Large intestine (tissue), 3 donors: ENCODE data around the gene RABIF. TPM values are rescaled to one million over a fixed set of nuclear protein-coding genes. Genes with fewer than 3 reads are reported as not detected.

Experiments used
- DNase-seq, 2 donors: peaks; one replicate each; pipeline versions ENCODE4 v3.0.0 to v3.0.0-alpha.2; 2013
- H3K27ac ChIP-seq: one replicate; pipeline ENCODE4 v1.5.1; 2013; ENCODE audit warnings: low read length
- H3K27me3 ChIP-seq: 2 replicates; pipeline ENCODE4 v1.6.1; 2013; ENCODE audit warnings: low read length; ENCODE audit not compliant: control insufficient read depth, insufficient read depth
- H3K36me3 ChIP-seq: 2 replicates; pipeline ENCODE4 v1.6.1; 2013; ENCODE audit warnings: low read length; ENCODE audit not compliant: control insufficient read depth, insufficient read depth
- H3K4me1 ChIP-seq: one replicate; pipeline ENCODE4 v1.6.1; 2013; ENCODE audit warnings: low read length; ENCODE audit not compliant: control insufficient read depth, insufficient read depth
- H3K4me3 ChIP-seq: one replicate; pipeline ENCODE4 v1.5.1; 2013; ENCODE audit warnings: low read length
- H3K9me3 ChIP-seq: one replicate; pipeline ENCODE4 v1.6.1; 2013; ENCODE audit warnings: mild to moderate bottlenecking, low read depth, low read length, moderate library complexity; ENCODE audit not compliant: control insufficient read depth
- WGBS: methylation state at CpG from one replicate; pipeline ENCODE4 v1.1.5; 2013; ENCODE audit warnings: low lambda C conversion rate; ENCODE audit not compliant: insufficient coverage; 5-methylcytosine and 5-hydroxymethylcytosine counted together
- polyA plus RNA-seq: library from polyadenylated mRNA; unstranded; fragments of 120-200 nt; gene quantifications from one replicate; pipeline ENCODE4 v1.2.1, GENCODE V29; 2013

The RABIF gene
- polyA plus RNA-seq, 1 donor, result 11.1 TPM

DNA sequence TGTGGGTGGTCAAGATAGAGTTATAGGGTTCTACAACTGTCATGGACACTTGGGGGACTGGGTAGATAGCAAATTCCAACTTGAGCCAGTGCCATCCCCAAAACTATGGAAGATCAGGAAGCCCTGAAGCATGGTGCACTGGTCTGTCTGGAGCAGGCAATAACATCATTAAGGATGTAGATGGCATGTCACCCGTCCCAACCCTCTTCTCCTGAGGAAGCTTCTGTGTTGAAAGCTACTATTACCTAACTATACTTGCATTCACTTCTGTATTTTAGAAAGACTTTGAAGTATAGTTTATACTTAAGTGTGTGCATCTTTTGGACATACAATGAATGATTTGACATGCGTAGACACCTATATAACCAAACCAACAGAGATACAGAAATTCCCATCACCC lies 32.9 kb downstream of the RABIF start:
- no CpG with 5 or more reads among the region's 2 CpGs for WGBS
- H3K9me3 ChIP-seq, result no peaks in the 10 kb centered on the region
- no peak for DNase-seq
- H3K4me1 ChIP-seq, result peaks cover 37% of the 10 kb centered on the region
- peaks cover 9% of the 10 kb centered on the region for H3K36me3 ChIP-seq
- no peaks in the 10 kb centered on the region for H3K27me3 ChIP-seq
- no peak overlapping the region for H3K4me3 ChIP-seq
- no peak overlapping the region for H3K27ac ChIP-seq

DNA sequence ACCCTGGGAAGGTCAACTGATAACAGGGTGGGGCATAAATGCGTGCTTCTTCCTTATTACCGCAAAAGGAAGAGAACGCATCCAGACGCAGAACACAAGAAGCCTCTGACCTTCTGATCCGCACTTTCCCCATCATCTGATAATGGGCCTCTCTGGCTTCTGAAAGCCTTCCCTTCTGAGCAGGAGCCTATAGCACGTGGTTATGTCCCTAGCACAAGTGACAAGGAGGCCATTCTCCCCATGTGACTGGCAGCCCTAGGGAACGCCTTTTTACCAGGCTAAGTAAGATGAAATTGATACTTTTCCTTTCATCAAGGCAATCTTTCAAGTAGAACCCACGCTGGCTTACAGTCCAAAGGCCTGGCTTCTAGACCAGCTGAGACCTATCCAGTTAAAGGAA lies 34.2 kb downstream of the RABIF start:
- Histone ChIP-seq H3K27ac (no peak overlapping the region), H3K36me3 (peaks cover 9% of the 10 kb centered on the region), H3K4me1 (peaks cover 33% of the 10 kb centered on the region), H3K27me3 (no peaks in the 10 kb centered on the region), H3K9me3 (no peaks in the 10 kb centered on the region), H3K4me3 (no peak overlapping the region)
- whole genome bisulfite sequencing, result 80% methylated on average over 1 of the region's 8 CpGs
- DNase-seq, result peak in 1 of 2 donors; percentile 17

DNA sequence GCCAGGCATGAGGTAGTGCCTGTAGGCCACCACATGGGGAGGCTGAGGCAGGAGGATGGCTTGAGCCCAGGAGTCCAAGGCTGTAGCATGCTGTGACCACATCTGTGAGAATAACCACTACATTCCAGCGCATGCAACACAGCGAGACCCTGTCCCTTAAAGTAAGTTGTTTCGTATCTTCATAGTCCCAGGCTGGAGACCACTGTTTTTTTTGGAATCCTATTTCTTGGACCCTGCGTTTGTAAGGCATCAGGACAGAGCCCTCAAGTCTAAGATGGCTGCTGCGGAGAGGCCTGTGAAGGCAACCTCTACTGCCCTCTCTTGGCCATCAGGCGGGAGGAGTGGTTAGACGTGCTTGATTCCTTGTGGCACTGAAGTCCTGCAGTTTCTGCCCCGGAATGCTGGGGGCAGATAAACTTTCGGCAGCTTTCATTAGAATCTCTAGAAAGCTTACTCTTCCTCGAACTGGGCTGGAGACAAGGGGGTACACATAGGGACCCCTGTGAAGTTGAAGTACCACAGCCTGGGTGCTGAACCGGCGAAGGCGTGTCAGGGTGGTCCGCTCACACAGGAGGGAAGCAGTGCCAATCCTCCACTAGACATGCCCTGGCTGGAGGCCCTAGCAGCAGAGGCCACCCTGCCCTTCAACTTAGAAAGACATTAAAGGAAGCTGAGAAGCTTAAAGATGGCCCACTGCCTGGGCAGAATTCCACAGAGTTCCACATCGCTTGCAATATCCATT lies 36.6 kb downstream of the RABIF start:
- Histone ChIP-seq H3K27me3 (no peaks in the 10 kb centered on the region), H3K4me3 (no peak overlapping the region), H3K9me3 (no peaks in the 10 kb centered on the region), H3K4me1 (peaks cover 8% of the 10 kb centered on the region), H3K27ac (no peak overlapping the region), H3K36me3 (peaks cover 11% of the 10 kb centered on the region)
- WGBS, result 90% methylated on average over 2 of the region's 15 CpGs
- no peak for DNase-seq

- WGBS, result no CpG with 5 or more reads among the region's 7 CpGs
- Histone ChIP-seq H3K4me3 (no peak overlapping the region), H3K36me3 (peaks cover 8% of the 10 kb centered on the region), H3K4me1 (no peaks in the 10 kb centered on the region), H3K9me3 (no peaks in the 10 kb centered on the region), H3K27ac (no peak overlapping the region), H3K27me3 (no peaks in the 10 kb centered on the region)
- no peak for DNase-seq
Observed at GRCh38 chr1:202850593-202851362, 38.2 kb downstream of the RABIF start.

DNA sequence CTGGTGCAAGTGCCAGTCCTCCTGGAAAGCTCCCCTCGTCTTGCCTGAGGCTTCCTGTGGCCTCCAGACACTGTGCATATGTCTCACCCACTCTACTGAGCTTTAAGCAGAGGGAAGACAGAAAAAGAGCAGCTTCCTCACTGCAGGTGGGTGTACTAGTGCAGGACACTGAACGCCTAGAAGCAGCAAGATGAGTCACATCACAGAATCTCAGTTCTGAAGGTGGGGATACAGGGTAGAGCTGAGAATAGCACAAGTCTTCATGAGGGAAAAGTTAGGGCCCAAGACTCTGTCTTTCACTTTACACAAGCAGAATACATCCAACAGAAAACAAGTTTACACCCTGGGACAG lies 40.8 kb downstream of the RABIF start:
- no CpG with 5 or more reads among the region's 2 CpGs for WGBS
- Histone ChIP-seq H3K36me3 (peaks cover 2% of the 10 kb centered on the region), H3K9me3 (no peaks in the 10 kb centered on the region), H3K27me3 (no peaks in the 10 kb centered on the region), H3K4me3 (no peak overlapping the region), H3K27ac (no peak overlapping the region), H3K4me1 (no peaks in the 10 kb centered on the region)
- DNase-seq, result no peak

DNA sequence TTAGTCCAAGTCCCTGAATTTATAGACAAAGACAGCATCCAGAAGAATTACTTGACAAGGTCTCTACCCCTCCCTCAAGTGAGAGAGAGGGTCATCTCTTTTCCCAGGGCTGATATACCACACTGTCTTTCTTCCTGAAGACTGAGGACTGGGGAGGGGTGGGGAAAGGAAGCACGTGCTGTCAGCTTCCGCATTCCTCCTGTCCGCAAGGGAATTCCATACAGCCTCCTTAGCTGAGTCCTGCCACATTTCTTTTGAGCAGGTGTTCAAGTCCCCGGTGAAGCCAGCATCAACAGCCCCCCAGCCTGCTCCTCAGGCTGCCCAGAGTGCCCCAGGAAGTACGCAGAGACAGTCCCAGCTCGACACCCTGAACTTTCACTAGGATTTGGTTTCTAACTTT lies 44.0 kb downstream of the RABIF start:
- no peak overlapping the region for H3K4me3 ChIP-seq
- WGBS, result no CpG with 5 or more reads among the region's 6 CpGs
- no peaks in the 10 kb centered on the region for H3K9me3 ChIP-seq
- H3K27me3 ChIP-seq, result no peaks in the 10 kb centered on the region
- no peak overlapping the region for H3K27ac ChIP-seq
- DNase-seq, result no peak
- no peaks in the 10 kb centered on the region for H3K4me1 ChIP-seq
- H3K36me3 ChIP-seq, result peaks cover 2% of the 10 kb centered on the region

- no peaks in the 10 kb centered on the region for H3K9me3 ChIP-seq
- no peaks in the 10 kb centered on the region for H3K27me3 ChIP-seq
- no peak overlapping the region for H3K4me3 ChIP-seq
- no peak for DNase-seq
- no peak overlapping the region for H3K27ac ChIP-seq
- H3K4me1 ChIP-seq, result no peaks in the 10 kb centered on the region
- H3K36me3 ChIP-seq, result no peaks in the 10 kb centered on the region
- WGBS, result no CpG with 5 or more reads among the region's 5 CpGs
Observed at GRCh38 chr1:202844259-202844658, 44.7 kb downstream of the RABIF start.

GRCh38 chr1:202843081-202843480 lies 45.9 kb downstream of the RABIF start:
- no peaks in the 10 kb centered on the region for H3K36me3 ChIP-seq
- H3K9me3 ChIP-seq, result no peaks in the 10 kb centered on the region
- H3K27ac ChIP-seq, result no peak overlapping the region
- WGBS, result 100% methylated on average over 1 of the region's 11 CpGs
- no peak overlapping the region for H3K4me3 ChIP-seq
- H3K4me1 ChIP-seq, result no peaks in the 10 kb centered on the region
- no peaks in the 10 kb centered on the region for H3K27me3 ChIP-seq
- DNase-seq, result no peak

- Histone ChIP-seq H3K4me1 (peaks cover 3% of the 10 kb centered on the region), H3K27me3 (no peaks in the 10 kb centered on the region), H3K9me3 (no peaks in the 10 kb centered on the region), H3K36me3 (no peaks in the 10 kb centered on the region), H3K4me3 (no peak overlapping the region), H3K27ac (no peak overlapping the region)
- WGBS, result 83% methylated on average over 1 of the region's 5 CpGs
- DNase-seq, result no peak
Observed at GRCh38 chr1:202837746-202838262, 51.1 kb downstream of the RABIF start.

DNA sequence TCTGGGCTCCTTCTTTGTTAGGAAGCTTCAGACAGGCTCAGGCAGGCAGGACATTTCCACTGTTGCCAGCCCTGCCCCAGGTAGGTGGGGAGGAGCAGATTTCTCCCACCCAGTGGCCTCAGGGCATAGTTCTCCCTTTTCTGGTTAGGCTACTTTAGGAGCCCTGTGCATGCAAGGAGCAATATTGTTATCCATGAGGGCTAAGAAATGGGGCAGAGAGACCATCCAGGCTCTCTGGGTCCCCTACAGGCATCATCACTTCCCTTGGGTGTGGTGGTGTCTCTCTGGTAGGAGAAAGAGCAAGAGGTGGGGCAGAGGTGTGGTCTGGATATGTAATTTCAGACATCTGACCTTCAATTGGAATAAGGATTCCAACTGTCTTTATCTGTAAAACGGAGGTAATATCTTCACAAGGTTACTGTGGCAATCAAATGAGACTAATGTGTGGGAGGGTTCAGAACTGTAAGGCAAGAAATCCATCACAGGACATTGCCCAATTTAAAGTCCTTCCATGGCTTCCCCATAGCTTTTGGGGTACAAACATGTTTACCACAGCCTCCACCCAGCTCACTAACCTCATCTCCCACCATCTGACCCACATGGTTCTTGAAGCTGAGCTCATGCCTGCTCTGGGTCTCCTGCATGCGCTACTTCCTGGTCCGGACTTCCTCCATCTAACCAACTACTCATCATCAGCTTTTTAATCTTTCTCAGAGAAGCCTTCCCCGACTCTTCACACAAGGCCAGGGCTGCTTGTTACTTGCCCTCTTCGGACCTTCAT lies 52.1 kb downstream of the RABIF start:
- Histone ChIP-seq H3K4me1 (peaks cover 3% of the 10 kb centered on the region), H3K9me3 (no peaks in the 10 kb centered on the region), H3K27me3 (no peaks in the 10 kb centered on the region), H3K4me3 (no peak overlapping the region), H3K36me3 (no peaks in the 10 kb centered on the region), H3K27ac (no peak overlapping the region)
- no peak for DNase-seq
- 70% methylated on average over 5 of the region's 5 CpGs for WGBS
